ENCODE results near the gene MRPS34.

The MRPS34 gene

GRCh38 chr16:1763521-1764511 lies 9.1 kb downstream of the MRPS34 start:
- no peak for DNase-seq
- in situ Hi-C loops (cut with HindIII; ENCODE audit: low pct_ligation_motif_present, low sequenced_read_pairs), result no loop called here

GRCh38 chr16:1762879-1763520 lies 9.9 kb downstream of the MRPS34 start:
- in situ Hi-C loops (cut with HindIII; ENCODE audit: low pct_ligation_motif_present, low sequenced_read_pairs), result no loop called here
- H3K27me3 ChIP-seq (replicated peaks), result no peaks in the 10 kb centered on the region
- H3K27ac ChIP-seq, result no peak overlapping the region
- H3K4me3 ChIP-seq (ENCODE audit: low read depth, low read length), result no peak overlapping the region
- no peak for DNase-seq
- no peak for TF ChIP-seq CTCF (IDR thresholded peaks at IDR 0.05; ENCODE audit: low read depth, low read length, missing control alignments)
- H3K36me3 ChIP-seq (replicated peaks), result peaks cover 80% of the 10 kb centered on the region

More at GRCh38 chr16:1763521-1764511, 9.1 kb downstream of the MRPS34 start:
- peak; percentile 76 for TF ChIP-seq CTCF (IDR thresholded peaks at IDR 0.05; ENCODE audit: low read depth, low read length, missing control alignments)
- Histone ChIP-seq H3K36me3 (replicated peaks) (peaks cover 80% of the 10 kb centered on the region), H3K27me3 (replicated peaks) (no peaks in the 10 kb centered on the region), H3K4me3 (ENCODE audit: low read depth, low read length) (no peak overlapping the region), H3K27ac (no peak overlapping the region)

GRCh38 chr16:1762196-1762878 lies 10.6 kb downstream of the MRPS34 start:
- in situ Hi-C loops (cut with HindIII; ENCODE audit: low pct_ligation_motif_present, low sequenced_read_pairs), result no loop called here
- Histone ChIP-seq H3K27me3 (replicated peaks) (no peaks in the 10 kb centered on the region), H3K27ac (no peak overlapping the region), H3K4me3 (ENCODE audit: low read depth, low read length) (no peak overlapping the region), H3K36me3 (replicated peaks) (peaks cover 80% of the 10 kb centered on the region)
- no peak for DNase-seq
- TF ChIP-seq CTCF (IDR thresholded peaks at IDR 0.05; ENCODE audit: low read depth, low read length, missing control alignments), result no peak

GRCh38 chr16:1761751-1762150 lies 11.2 kb downstream of the MRPS34 start:
- Histone ChIP-seq H3K36me3 (replicated peaks) (peaks cover 77% of the 10 kb centered on the region), H3K27me3 (replicated peaks) (no peaks in the 10 kb centered on the region), H3K4me3 (ENCODE audit: low read depth, low read length) (no peak overlapping the region), H3K27ac (no peak overlapping the region)
- in situ Hi-C loops (cut with HindIII; ENCODE audit: low pct_ligation_motif_present, low sequenced_read_pairs), result no loop called here
- no peak for TF ChIP-seq CTCF (IDR thresholded peaks at IDR 0.05; ENCODE audit: low read depth, low read length, missing control alignments)
- DNase-seq, result no peak

GRCh38 chr16:1760911-1761310 lies 12.0 kb downstream of the MRPS34 start:
- TF ChIP-seq CTCF (IDR thresholded peaks at IDR 0.05; ENCODE audit: low read depth, low read length, missing control alignments), result no peak
- no peak for DNase-seq
- Histone ChIP-seq H3K27me3 (replicated peaks) (no peaks in the 10 kb centered on the region), H3K4me3 (ENCODE audit: low read depth, low read length) (no peak overlapping the region), H3K27ac (no peak overlapping the region), H3K36me3 (replicated peaks) (peaks cover 71% of the 10 kb centered on the region)
- in situ Hi-C loops (cut with HindIII; ENCODE audit: low pct_ligation_motif_present, low sequenced_read_pairs), result no loop called here
